H1 (cell line): ENCODE measurements around the gene CMIP. TPM values are rescaled to one million over a fixed set of nuclear protein-coding genes. Genes with fewer than 3 reads are reported as not detected.

ENCODE experiments used
- CHD1 ChIP-seq: IDR thresholded peaks from 2 replicates; pipeline ENCODE4 v1.6.1; 2012; ENCODE audit warnings: low read depth, low read length, improper control_type of control experiment
- KDM4A ChIP-seq: IDR thresholded peaks from one replicate; pipeline ENCODE4 v1.7.1; 2012; ENCODE audit warnings: low read depth, mild to moderate bottlenecking, moderate library complexity, low read length, inconsistent platforms; ENCODE audit not compliant: severe bottlenecking
- PHF8 ChIP-seq: fragments of 200-600 bp; sonication (generic); conservative IDR thresholded peaks from 2 replicates; pipeline ENCODE4 v1.7.1; 2012; ENCODE audit warnings: low read depth, mild to moderate bottlenecking, inconsistent platforms, low read length, moderate library complexity
- polyA plus RNA-seq, 7 experiments: library from polyadenylated mRNA; depleted of rRNA in 3 of 7; stranded (reverse) in 5 of 7; unstranded in 2 of 7; fragments of >200 nt in 5 of 7; fragments of 200-250 nt in 2 of 7; gene quantifications; 1 replicate in 5 of 7; 2 replicates in 1 of 7; 4 replicates in 1 of 7; pipeline versions ENCODE4 v1.2.1 to v1.2.3, GENCODE V29; 2011 to 2013; ENCODE audit warnings: missing spikeins in 2 of 7, mixed read lengths in 2 of 7
- total RNA-seq: library from RNA; stranded (reverse); fragmentation: NEBNext Ultra II Directional; extraction: Animal tissue kit (Norgen Biotek cat#: 25700); gene quantifications from 2 replicates; pipeline ENCODE4 v1.2.1, GENCODE V29; 2021

Gene CMIP
- total and polyA plus RNA-seq, 2 of the 8 experiments (the other 6 are each of a cell fraction or from before 2014, with no cell fraction given) = 7.9 to 53.2 TPM

- no peak for TF ChIP-seq CHD1
- TF ChIP-seq KDM4A = no peak
- no peak for TF ChIP-seq PHF8
These were observed 34.4 kb downstream of the CMIP start (continued) for GRCh38 chr16:81478876-81479511.
